ENCODE measurements around the gene GCDH.
"Not testable (repeated sequence)": the region's sequence is repeated elsewhere in the genome, so short reads cannot be mapped to it uniquely, and the experiment has no call there.

Gene GCDH

GRCh38 chr19:12886969-12887747 is 3.8 kb upstream of the GCDH start, which contains the start of gene KLF1:
TSS of gene KLF1 (minus strand) at chr19:12887201. CDS start at chr19:12887140, 61 bp downstream.
- TF ChIP-seq, protein P1, sequence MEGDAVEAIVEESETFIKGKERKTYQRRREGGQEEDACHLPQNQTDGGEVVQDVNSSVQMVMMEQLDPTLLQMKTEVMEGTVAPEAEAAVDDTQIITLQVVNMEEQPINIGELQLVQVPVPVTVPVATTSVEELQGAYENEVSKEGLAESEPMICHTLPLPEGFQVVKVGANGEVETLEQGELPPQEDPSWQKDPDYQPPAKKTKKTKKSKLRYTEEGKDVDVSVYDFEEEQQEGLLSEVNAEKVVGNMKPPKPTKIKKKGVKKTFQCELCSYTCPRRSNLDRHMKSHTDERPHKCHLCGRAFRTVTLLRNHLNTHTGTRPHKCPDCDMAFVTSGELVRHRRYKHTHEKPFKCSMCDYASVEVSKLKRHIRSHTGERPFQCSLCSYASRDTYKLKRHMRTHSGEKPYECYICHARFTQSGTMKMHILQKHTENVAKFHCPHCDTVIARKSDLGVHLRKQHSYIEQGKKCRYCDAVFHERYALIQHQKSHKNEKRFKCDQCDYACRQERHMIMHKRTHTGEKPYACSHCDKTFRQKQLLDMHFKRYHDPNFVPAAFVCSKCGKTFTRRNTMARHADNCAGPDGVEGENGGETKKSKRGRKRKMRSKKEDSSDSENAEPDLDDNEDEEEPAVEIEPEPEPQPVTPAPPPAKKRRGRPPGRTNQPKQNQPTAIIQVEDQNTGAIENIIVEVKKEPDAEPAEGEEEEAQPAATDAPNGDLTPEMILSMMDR (IDR thresholded peaks at IDR 0.05; ENCODE audit: borderline replicate concordance, control extremely low read depth, extremely low read depth, insufficient read depth, missing control alignments), result no peak

GRCh38 chr19:12888006-12888603 is 2.9 kb upstream of the GCDH start:
- no peak for DNase-seq (ENCODE audit: low spot score)
- in situ Hi-C loops (cut with MboI; ENCODE audit: low sequenced_read_pairs, unreplicated experiment), result no loop called here
- TF ChIP-seq, protein P1 (IDR thresholded peaks at IDR 0.05; ENCODE audit: borderline replicate concordance, control extremely low read depth, extremely low read depth, insufficient read depth, missing control alignments), result no peak

More at GRCh38 chr19:12886969-12887747, 3.8 kb upstream of the GCDH start, which contains the start of gene KLF1:
- DNase-seq (ENCODE audit: low spot score), result no peak
- in situ Hi-C loops (cut with MboI; ENCODE audit: low sequenced_read_pairs, unreplicated experiment), result no loop called here

DNA sequence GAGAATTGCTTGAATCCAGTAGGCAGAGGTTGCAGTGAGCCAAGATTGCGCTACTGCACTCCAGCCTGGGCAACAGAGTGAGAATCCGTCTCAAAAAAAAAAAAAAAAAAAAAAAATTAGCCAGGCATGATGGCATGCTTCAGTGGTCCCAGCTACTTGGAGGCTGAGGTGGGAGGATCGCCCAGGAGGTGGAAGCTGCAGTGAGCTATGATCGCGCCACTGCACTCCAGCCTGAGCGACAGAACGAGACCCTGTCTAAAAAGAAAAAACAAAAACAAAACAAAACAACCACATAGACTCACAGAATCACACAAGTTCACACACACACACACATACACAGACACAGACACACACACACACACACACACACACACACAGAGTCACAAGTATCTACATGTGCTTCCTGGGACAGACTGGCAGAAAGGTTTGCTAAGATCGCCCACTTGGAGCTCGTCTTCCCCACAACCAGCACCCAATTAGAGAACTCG is 617 bp upstream of the GCDH start:
- DNase-seq (ENCODE audit: low spot score); in situ Hi-C loops (cut with MboI; ENCODE audit: low sequenced_read_pairs, unreplicated experiment): not testable (repeated sequence)

GRCh38 chr19:12891553-12892021 is 627 bp downstream of the GCDH start:
- TF ChIP-seq, protein P1 (IDR thresholded peaks at IDR 0.05; ENCODE audit: borderline replicate concordance, control extremely low read depth, extremely low read depth, insufficient read depth, missing control alignments), result no peak
- in situ Hi-C loops (cut with MboI; ENCODE audit: low sequenced_read_pairs, unreplicated experiment), result no loop called here
- DNase-seq (ENCODE audit: low spot score), result no peak

GRCh38 chr19:12893582-12893981 is 2.6 kb downstream of the GCDH start:
- TF ChIP-seq, protein P1 (IDR thresholded peaks at IDR 0.05; ENCODE audit: borderline replicate concordance, control extremely low read depth, extremely low read depth, insufficient read depth, missing control alignments), result no peak
- in situ Hi-C loops (cut with MboI; ENCODE audit: low sequenced_read_pairs, unreplicated experiment), result no loop called here
- no peak for DNase-seq (ENCODE audit: low spot score)

DNA sequence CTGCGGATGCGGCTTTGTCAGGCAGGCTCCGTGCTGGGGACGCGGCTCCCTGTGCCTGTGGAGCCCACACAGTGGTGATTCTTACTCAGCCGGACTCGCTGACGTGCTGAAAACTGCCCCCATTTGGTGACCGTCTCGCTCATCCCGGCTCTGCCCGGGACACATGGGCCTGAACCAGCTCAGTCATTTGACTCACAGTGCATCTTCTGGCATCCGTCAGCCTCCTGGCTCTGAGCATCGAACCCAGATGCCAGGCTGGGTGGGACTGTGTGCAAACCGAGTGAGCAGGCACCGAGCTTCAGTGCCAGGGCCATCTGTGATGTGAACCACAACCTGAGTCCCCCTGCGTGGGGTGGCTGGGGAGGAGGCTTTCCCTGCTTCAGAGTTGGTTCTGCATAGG is 5.5 kb downstream of the GCDH start:
- DNase-seq (ENCODE audit: low spot score), result no peak
- in situ Hi-C loops (cut with MboI; ENCODE audit: low sequenced_read_pairs, unreplicated experiment), result no loop called here
- TF ChIP-seq, protein P1 (IDR thresholded peaks at IDR 0.05; ENCODE audit: borderline replicate concordance, control extremely low read depth, extremely low read depth, insufficient read depth, missing control alignments), result no peak
